IMR-90 (cell line): ENCODE measurements around the gene ABHD16B. TPM values are rescaled to one million over a fixed set of nuclear protein-coding genes. Genes with fewer than 3 reads are reported as not detected.

Source experiments
- ATAC-seq: fragments of 200-7000 bp; cut with Tn5 transposase; 2 replicates; pipeline ENCODE4 v1.9.1; 2020; ENCODE audit warnings: low read depth, mild to moderate bottlenecking, moderate library complexity
- BruUV-seq: library from RNA; stranded (reverse); fragments of 400-500 nt; replicated peaks from 2 replicates; lab custom pipeline; 2021; lab: Mats Ljungman, UMichigan
- CTCF ChIA-PET: fragments of 300-600 bp; formaldehyde crosslinking; extraction: SDS; loops from one replicate; lab custom pipeline; 2021; ENCODE audit warnings: antibody characterized with exemption; lab: Yijun Ruan, JAX
- POLR2A ChIA-PET: fragments of 300-600 bp; sonication (Branson Sonifier 250); formaldehyde crosslinking; loops from one replicate; lab custom pipeline; 2022; ENCODE audit warnings: antibody characterized with exemption; ENCODE audit not compliant: unreplicated experiment; lab: Charles Lee
- DNase-seq: peaks from one replicate; pipeline ENCODE4 v3.0.0; 2013
- H2AFZ ChIP-seq: replicated peaks from 2 replicates; pipeline ENCODE3; 2013; ENCODE audit warnings: low read length, mild to moderate bottlenecking; ENCODE audit not compliant: poor library complexity
- H2AK5ac ChIP-seq: 2 replicates; pipeline ENCODE4 v1.6.1; 2013; ENCODE audit warnings: low read depth, low read length, inconsistent platforms
- H2AK9ac ChIP-seq: replicated peaks from 2 replicates; pipeline ENCODE3; 2013; ENCODE audit warnings: mild to moderate bottlenecking, low read depth, low read length, moderate library complexity; ENCODE audit not compliant: poor library complexity
- H2BK120ac ChIP-seq: 2 replicates; pipeline ENCODE4 v1.6.1; 2013; ENCODE audit warnings: low read depth, low read length, inconsistent platforms
- H2BK15ac ChIP-seq: 3 replicates; pipeline ENCODE4 v1.6.1; 2013; ENCODE audit warnings: low read depth, low read length, inconsistent platforms
- H2BK20ac ChIP-seq: 2 replicates; pipeline ENCODE4 v1.6.1; 2013; ENCODE audit warnings: low read depth, mild to moderate bottlenecking, inconsistent platforms, low read length, moderate library complexity
- H2BK5ac ChIP-seq: 2 replicates; pipeline ENCODE4 v1.6.1; 2013; ENCODE audit warnings: mild to moderate bottlenecking, low read depth, low read length, inconsistent platforms; ENCODE audit not compliant: poor library complexity, severe bottlenecking
- H3K14ac ChIP-seq: replicated peaks from 2 replicates; pipeline ENCODE4 v1.6.1; 2013; ENCODE audit warnings: low read depth, low read length, inconsistent platforms
- H3K18ac ChIP-seq: 2 replicates; pipeline ENCODE4 v1.6.1; 2013; ENCODE audit warnings: low read depth, low read length, control low read depth
- H3K23ac ChIP-seq: 2 replicates; pipeline ENCODE4 v1.6.1; 2013; ENCODE audit warnings: low read depth, low read length, inconsistent platforms
- H3K27ac ChIP-seq: 2 replicates; pipeline ENCODE4 v1.5.1; 2013; ENCODE audit warnings: mild to moderate bottlenecking, control low read depth, low read length; ENCODE audit not compliant: insufficient read depth
- H3K27me3 ChIP-seq: 2 replicates; pipeline ENCODE4 v1.6.1; 2013; ENCODE audit warnings: low read length; ENCODE audit not compliant: control insufficient read depth, insufficient read depth
- H3K36me3 ChIP-seq: 2 replicates; pipeline ENCODE4 v1.6.1; 2013; ENCODE audit warnings: low read length, mixed read lengths; ENCODE audit not compliant: control insufficient read depth, insufficient read depth
- H3K4ac ChIP-seq: 2 replicates; pipeline ENCODE4 v1.6.1; 2013; ENCODE audit warnings: low read depth, low read length, inconsistent platforms
- H3K4me1 ChIP-seq: 2 replicates; pipeline ENCODE4 v1.6.1; 2013; ENCODE audit warnings: low read length, mixed read lengths; ENCODE audit not compliant: control insufficient read depth, insufficient read depth
- H3K4me2 ChIP-seq: 2 replicates; pipeline ENCODE4 v1.6.1; 2013; ENCODE audit warnings: low read depth, mild to moderate bottlenecking, control low read depth, low read length, moderate library complexity
- H3K4me3 ChIP-seq: 2 replicates; pipeline ENCODE4 v1.5.1; 2013; ENCODE audit warnings: low read depth, mild to moderate bottlenecking, control low read depth, low read length, moderate library complexity; ENCODE audit not compliant: insufficient read depth
- H3K56ac ChIP-seq: 2 replicates; pipeline ENCODE4 v1.6.1; 2013; ENCODE audit warnings: low read length, inconsistent platforms; ENCODE audit not compliant: insufficient read depth; ENCODE audit errors: extremely low read depth
- H3K79me1 ChIP-seq, 2 experiments: 2 replicates each; pipeline ENCODE4 v1.6.1; 2013; ENCODE audit warnings: low read length in 2 of 2, inconsistent platforms in 1 of 2, low read depth in 1 of 2
- H3K9ac ChIP-seq: 2 replicates; pipeline ENCODE4 v1.6.1; 2013; ENCODE audit warnings: low read depth, low read length, control low read depth
- H3K9me1 ChIP-seq: 2 replicates; pipeline ENCODE4 v1.6.1; 2013; ENCODE audit warnings: low read length, inconsistent platforms; ENCODE audit not compliant: insufficient read depth
- H3K9me3 ChIP-seq: 2 replicates; pipeline ENCODE4 v1.6.1; 2013; ENCODE audit warnings: low read length; ENCODE audit not compliant: control insufficient read depth, insufficient read depth
- H4K20me1 ChIP-seq: 2 replicates; pipeline ENCODE4 v1.6.1; 2013; ENCODE audit warnings: low read length, inconsistent platforms; ENCODE audit not compliant: insufficient read depth
- H4K5ac ChIP-seq: 2 replicates; pipeline ENCODE4 v1.6.1; 2013; ENCODE audit warnings: mild to moderate bottlenecking, low read depth, low read length, control low read depth
- H4K8ac ChIP-seq, 2 experiments: 2 replicates each; pipeline ENCODE4 v1.6.1; 2013; ENCODE audit warnings: low read depth in 2 of 2, low read length in 2 of 2, control low read depth in 1 of 2, inconsistent platforms in 1 of 2
- H4K91ac ChIP-seq: 2 replicates; pipeline ENCODE4 v1.6.1; 2013; ENCODE audit warnings: low read depth, low read length, inconsistent platforms; ENCODE audit not compliant: insufficient read depth
- BHLHE40 ChIP-seq: fragments of 150-350 bp; IDR thresholded peaks from 2 replicates; pipeline ENCODE4 v1.6.1; 2016; ENCODE audit warnings: mild to moderate bottlenecking, low read depth, low read length
- CEBPB ChIP-seq: IDR thresholded peaks from 2 replicates; pipeline ENCODE4 v1.6.1; 2012; ENCODE audit warnings: low read depth, low read length, improper control_type of control experiment
- CTCF ChIP-seq: conservative IDR thresholded peaks from 2 replicates; pipeline ENCODE4 v1.5.1; 2012; ENCODE audit warnings: mild to moderate bottlenecking, low read depth, low read length, improper control_type of control experiment
- FOS ChIP-seq: fragments of 150-350 bp; IDR thresholded peaks from 2 replicates; pipeline ENCODE4 v1.6.1; 2016; ENCODE audit warnings: low read depth, low read length
- MAZ ChIP-seq: IDR thresholded peaks from 2 replicates; pipeline ENCODE4 v1.6.1; 2012; ENCODE audit warnings: low read depth, mild to moderate bottlenecking, low read length, improper control_type of control experiment, moderate library complexity, borderline replicate concordance
- MXI1 ChIP-seq: IDR thresholded peaks from 2 replicates; pipeline ENCODE4 v1.6.1; 2012; ENCODE audit warnings: low read depth, mild to moderate bottlenecking, low read length, moderate library complexity, borderline replicate concordance
- NFE2L2 ChIP-seq: fragments of 150-350 bp; IDR thresholded peaks from 2 replicates; pipeline ENCODE4 v1.6.1; 2016; ENCODE audit warnings: low read depth, mild to moderate bottlenecking, low read length
- POLR2A ChIP-seq: IDR thresholded peaks from 2 replicates; pipeline ENCODE4 v1.6.1; 2012; ENCODE audit warnings: mild to moderate bottlenecking, low read depth, low read length
- RAD21 ChIP-seq: IDR thresholded peaks from 2 replicates; pipeline ENCODE4 v1.6.1; 2012; ENCODE audit warnings: low read length, improper control_type of control experiment
- RCOR1 ChIP-seq: IDR thresholded peaks from 2 replicates; pipeline ENCODE4 v1.6.1; 2012; ENCODE audit warnings: mild to moderate bottlenecking, low read length, improper control_type of control experiment; ENCODE audit not compliant: insufficient replicate concordance
- RFX5 ChIP-seq: IDR thresholded peaks from 2 replicates; pipeline ENCODE4 v1.8.0; 2012; ENCODE audit warnings: low read depth, mild to moderate bottlenecking, low read length, moderate library complexity
- WGBS, 2 experiments: methylation state at CpG; one replicate each; pipeline versions ENCODE4 v1.1.5 to v1.1.7; 2013; ENCODE audit warnings: missing lambda C conversion rate in 2 of 2; ENCODE audit not compliant: insufficient read length in 1 of 2; ENCODE audit errors: extremely low coverage in 2 of 2; 5-methylcytosine and 5-hydroxymethylcytosine counted together
- dilution Hi-C: fragments of 300-500 bp; cut with HindIII; formaldehyde crosslinking; loops from one replicate; pipeline ENCODE4 v1.14.3; 2018; ENCODE audit warnings: low sequenced_read_pairs; ENCODE audit not compliant: unreplicated experiment
- in situ Hi-C: fragments of 300-500 bp; cut with MboI; formaldehyde crosslinking; loops from 3 replicates; pipeline ENCODE4 v1.14.3; 2019; ENCODE audit warnings: low sequenced_read_pairs, inconsistent platforms, mixed read lengths
- intact Hi-C: fragments of 100-400 bp; cut with micrococcal nuclease; formaldehyde crosslinking; loops from 2 replicates; pipeline ENCODE4 v1.10.0; 2022
- polyA plus RNA-seq, 3 experiments: library from polyadenylated mRNA; depleted of rRNA; stranded (reverse); fragments of >200 nt; gene quantifications; 2 replicates each; pipeline ENCODE4 v1.2.3, GENCODE V29; 2012; ENCODE audit warnings: low replicate concordance in 1 of 3
- total RNA-seq: library from RNA; depleted of rRNA; stranded (reverse); fragments of >200 nt; gene quantifications from 2 replicates; pipeline ENCODE4 v1.2.3, GENCODE V29; 2012
- TF ChIP-seq, protein P1 (sequence below): fragments of 150-350 bp; IDR thresholded peaks from 2 replicates; pipeline ENCODE4 v1.6.1; 2017; ENCODE audit warnings: mild to moderate bottlenecking, antibody characterized with exemption, low read length, low read depth

The ABHD16B gene
- total and polyA plus RNA-seq, 2 of the 4 experiments (the other 2 are of a cell fraction) = 0.05 TPM; not detected in 1

DNA sequence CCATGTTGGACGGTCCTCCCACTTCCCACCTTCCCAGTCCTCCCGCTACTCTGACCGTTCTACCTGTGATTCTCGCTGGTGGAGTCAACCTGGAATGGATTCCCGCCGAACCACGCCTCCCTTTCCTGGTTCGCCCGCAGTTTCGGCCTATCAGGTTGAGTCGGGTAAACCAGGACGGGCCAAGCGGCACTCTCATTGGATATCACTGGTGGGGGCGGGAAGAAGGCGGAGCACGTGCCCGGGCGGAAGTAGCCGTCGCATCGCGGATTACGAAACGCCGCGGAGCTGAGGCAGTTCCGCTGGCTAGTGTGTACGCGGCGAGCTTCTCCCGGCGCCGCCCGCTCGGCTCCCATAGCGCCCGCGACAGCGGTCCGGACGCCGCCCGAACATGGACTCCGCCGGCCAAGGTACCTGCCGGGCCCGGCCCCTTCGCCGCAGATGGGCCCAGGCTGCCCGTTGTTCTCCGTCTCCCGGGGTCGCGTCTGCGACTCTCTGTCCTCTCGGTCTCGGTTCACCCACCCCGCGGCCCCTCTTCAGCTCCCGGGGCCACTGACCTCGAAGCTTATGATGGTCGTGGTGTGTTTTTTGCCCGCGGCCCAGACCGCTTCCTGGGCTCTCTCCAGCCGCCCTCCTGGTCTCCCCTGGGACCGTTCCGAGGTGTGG is 3.8 kb downstream of the ABHD16B start, which contains the start of gene TPD52L2:
TSS of gene TPD52L2 (plus strand) at position 293 of the 663 bp plus-strand sequence. CDS start at position 389, 96 bp downstream.
- Histone ChIP-seq H4K91ac (peak within 1 kb of the TSS; percentile 81), H3K27me3 (no peaks in the 10 kb centered on the region), H2BK5ac (peak within 1 kb of the TSS; percentile 74), H3K27ac (peak within 1 kb of the TSS; percentile 94), H3K79me1 (peaks cover 16 to 57% of the 10 kb centered on the region in 2 experiments), H2BK120ac (peak within 1 kb of the TSS; percentile 35), H2BK20ac (no peak within 1 kb of the TSS), H3K18ac (peak within 1 kb of the TSS; percentile 27), H3K56ac (peak within 1 kb of the TSS; percentile 87), H2AFZ (peak within 1 kb of the TSS; percentile 96), H3K23ac (peak within 1 kb of the TSS; percentile 46; the same call in 1 of the 2 replicates), H3K4me2 (peak within 1 kb of the TSS; percentile 79), H3K4me1 (peaks cover 6% of the 10 kb centered on the region), H3K4ac (peak within 1 kb of the TSS; percentile 97), H3K4me3 (peak within 1 kb of the TSS; percentile 69), H2AK9ac (peak within 1 kb of the TSS; percentile 99), H3K9ac (peak within 1 kb of the TSS; percentile 94), H4K5ac (peak within 1 kb of the TSS; percentile 82), H3K9me3 (no peaks in the 10 kb centered on the region), H2AK5ac (peak within 1 kb of the TSS; percentile 94), H3K36me3 (peaks cover 24% of the 10 kb centered on the region), H3K14ac (peak within 1 kb of the TSS; percentile 94), H4K20me1 (peaks cover 6% of the 10 kb centered on the region), H2BK15ac (peak within 1 kb of the TSS; percentile 45; the same call in 1 of the 3 replicates), H3K9me1 (no peaks in the 10 kb centered on the region; the same call in 1 of the 2 replicates), H4K8ac (peak within 1 kb of the TSS; percentile 59 to 100)
- DNase-seq (peak; percentile 97), ATAC-seq (peak; percentile 87)
- ChIA-PET CTCF (interaction anchor here (0.6 to 1.2 kb wide), 4 partner anchors 71 to 327 kb away, joined by 3 to 10 read pairs (median 6); partner anchors contain the start of gene PTK6), POLR2A (interaction anchor here (1.6 kb wide), 1 partner anchor 115 kb away, joined by 4 read pairs; no protein-coding TSS in a partner anchor)
- TF ChIP-seq NFE2L2 (no peak), RAD21 (no peak), MAZ (peak; percentile 53; the same call in 1 of the 2 replicates), RFX5 (0 out of 2 replicates have a peak, but pooled peaks have one; percentile 14), RCOR1 (no peak), CTCF (no peak), CEBPB (peak; percentile 98), BHLHE40 (peak; percentile 99), POLR2A (peak; percentile 98), FOS (no peak), MXI1 (peak; percentile 95)
- TF ChIP-seq, protein P1, sequence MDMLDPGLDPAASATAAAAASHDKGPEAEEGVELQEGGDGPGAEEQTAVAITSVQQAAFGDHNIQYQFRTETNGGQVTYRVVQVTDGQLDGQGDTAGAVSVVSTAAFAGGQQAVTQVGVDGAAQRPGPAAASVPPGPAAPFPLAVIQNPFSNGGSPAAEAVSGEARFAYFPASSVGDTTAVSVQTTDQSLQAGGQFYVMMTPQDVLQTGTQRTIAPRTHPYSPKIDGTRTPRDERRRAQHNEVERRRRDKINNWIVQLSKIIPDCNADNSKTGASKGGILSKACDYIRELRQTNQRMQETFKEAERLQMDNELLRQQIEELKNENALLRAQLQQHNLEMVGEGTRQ = peak; percentile 97
- no TSS peak for BruUV-seq
- in situ Hi-C loops (loop anchor here (10.0 kb wide), 2 partner anchors 160 to 330 kb away; partner anchors contain the start of genes ARFRP1, PTK6 and ZGPAT), intact Hi-C loops (loop anchor here (1.0 to 2.0 kb wide), 4 partner anchors 35 to 158 kb away; partner anchors contain the start of gene ARFRP1), dilution Hi-C loops (no loop called here)
- WGBS, 2 experiments = 0% methylated on average over 27 of the region's 68 CpGs; no CpG with 5 or more reads in 1 of the 2 experiments
